CD4-positive, alpha-beta T cell treated with Interleukin-17A for 4 hours (primary cell): ENCODE results near the gene TUBA4A.
A peak's percentile ranks its signal among the peaks of the same experiment; 100 is the strongest.
"Not testable (repeated sequence)": the region's sequence is repeated elsewhere in the genome, so short reads cannot be mapped to it uniquely, and the experiment has no call there.

Experiments used
- DNase-seq: peaks from one replicate; pipeline ENCODE4 v3.0.0-alpha.2; 2020; ENCODE audit warnings: mixed read lengths

Gene TUBA4A

DNA sequence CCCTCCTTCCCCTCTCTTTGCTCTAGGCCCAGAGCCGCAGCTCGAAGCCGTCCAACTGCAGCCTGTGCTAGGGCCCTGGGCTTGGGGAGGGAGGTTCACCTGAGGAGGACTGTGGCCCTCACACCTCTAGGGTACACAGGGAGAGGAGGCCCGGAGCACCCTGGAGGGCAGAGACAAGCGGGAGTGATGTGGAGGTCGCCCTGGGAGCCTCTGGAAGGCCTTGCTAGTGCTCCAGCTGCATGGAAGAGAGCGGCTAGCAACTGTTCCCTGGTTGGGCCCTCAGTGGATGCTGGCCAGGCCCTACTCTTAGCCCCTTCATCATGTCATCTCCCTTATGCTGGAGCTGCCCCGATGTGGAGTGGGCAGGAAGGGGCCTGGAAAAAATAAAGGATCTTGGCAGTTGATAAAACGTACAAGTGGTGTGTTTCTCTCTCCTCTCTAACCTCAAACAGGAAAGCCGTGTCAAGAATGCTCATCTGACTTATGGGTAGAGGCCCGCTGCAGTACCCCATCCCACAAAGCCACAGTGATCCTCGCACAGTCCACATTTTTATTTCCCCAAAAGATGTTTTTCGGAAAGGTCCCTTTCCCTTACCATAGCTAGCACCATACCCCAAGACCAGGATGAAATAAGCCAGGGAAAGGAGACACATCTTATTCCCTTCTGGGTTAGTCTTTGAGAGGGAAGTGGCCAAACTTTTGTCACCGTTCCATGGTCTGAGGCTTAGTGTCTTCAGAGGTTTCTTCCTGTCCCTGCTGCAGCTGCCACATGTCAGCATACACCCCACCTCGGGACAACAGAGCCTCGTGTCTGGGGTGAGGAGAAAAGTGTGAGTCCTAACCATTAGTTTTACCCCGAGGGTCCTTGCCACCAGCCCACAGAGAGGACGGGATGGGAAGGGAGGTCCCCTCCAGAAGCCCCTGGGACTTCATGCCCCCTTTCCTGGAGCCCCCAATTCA lies 44.2 kb downstream of the TUBA4A start:
- DNase-seq, result no peak

DNA sequence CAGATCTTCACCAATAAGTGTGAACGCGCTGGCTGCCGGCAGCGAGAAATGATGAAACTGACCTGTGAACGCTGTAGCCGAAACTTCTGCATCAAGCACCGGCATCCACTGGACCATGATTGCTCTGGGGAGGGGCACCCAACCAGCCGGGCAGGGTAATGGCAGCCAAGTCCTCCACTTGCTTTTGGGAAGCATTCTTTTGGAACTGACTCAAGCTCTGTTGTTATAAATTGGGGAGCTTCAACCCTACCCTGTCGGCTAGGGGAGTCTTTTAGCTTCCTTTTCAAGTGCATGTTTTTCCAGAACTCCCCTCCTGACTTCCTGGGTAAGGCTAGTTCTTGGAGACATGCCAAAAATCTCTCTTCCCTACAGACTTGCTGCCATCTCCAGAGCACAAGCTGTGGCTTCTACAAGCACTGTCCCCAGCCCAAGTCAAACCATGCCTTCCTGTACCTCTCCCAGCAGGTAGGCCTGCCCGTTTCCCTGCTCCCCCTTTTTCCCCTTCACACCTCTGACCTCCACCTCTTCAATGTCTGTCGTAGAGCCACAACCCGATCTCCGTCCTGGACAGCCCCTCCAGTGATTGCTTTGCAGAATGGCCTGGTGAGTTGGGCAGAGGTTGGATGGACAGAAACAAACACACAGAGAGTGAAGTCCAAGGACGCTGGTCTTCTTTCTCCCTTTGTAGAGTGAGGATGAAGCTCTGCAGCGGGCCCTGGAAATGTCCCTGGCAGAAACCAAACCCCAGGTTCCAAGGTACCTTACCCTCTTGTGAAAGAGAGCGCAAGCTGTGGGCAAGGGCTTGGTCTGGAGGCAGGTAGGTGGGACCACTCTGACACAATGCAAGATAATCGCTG lies 45.6 kb downstream of the TUBA4A start:
- DNase-seq, result no peak

DNA sequence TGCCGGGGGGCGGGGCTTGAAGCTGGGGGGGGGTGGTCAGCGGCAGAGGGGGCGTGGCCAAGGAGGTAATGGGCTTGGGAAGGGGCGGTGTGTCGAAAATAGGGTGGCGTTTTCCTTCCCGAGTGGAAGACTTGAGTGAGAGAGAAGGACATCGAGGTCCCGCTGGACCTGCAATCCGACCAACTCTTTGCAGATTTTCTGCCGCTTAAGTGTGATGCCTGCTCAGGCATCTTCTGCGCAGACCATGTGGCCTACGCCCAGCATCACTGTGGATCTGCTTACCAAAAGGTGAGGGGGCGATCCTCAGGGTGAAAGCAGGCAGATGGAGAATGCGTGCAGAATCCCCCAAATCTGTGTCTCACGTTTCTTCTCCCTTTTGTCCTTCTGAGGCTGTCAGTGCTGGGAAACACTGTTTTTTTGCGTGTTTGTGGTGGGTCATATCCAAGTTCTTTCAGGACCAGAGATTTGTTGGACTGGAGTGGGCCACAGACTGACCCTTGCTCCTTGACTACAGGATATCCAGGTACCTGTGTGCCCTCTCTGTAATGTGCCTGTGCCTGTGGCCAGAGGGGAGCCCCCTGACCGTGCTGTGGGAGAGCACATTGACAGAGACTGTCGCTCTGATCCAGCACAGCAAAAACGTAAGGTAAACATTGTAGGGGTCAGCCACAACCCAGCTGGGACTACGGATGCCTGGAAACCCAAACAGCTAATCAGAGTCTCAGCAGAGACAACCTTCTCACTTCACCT lies 46.4 kb downstream of the TUBA4A start:
- no peak for DNase-seq

DNA sequence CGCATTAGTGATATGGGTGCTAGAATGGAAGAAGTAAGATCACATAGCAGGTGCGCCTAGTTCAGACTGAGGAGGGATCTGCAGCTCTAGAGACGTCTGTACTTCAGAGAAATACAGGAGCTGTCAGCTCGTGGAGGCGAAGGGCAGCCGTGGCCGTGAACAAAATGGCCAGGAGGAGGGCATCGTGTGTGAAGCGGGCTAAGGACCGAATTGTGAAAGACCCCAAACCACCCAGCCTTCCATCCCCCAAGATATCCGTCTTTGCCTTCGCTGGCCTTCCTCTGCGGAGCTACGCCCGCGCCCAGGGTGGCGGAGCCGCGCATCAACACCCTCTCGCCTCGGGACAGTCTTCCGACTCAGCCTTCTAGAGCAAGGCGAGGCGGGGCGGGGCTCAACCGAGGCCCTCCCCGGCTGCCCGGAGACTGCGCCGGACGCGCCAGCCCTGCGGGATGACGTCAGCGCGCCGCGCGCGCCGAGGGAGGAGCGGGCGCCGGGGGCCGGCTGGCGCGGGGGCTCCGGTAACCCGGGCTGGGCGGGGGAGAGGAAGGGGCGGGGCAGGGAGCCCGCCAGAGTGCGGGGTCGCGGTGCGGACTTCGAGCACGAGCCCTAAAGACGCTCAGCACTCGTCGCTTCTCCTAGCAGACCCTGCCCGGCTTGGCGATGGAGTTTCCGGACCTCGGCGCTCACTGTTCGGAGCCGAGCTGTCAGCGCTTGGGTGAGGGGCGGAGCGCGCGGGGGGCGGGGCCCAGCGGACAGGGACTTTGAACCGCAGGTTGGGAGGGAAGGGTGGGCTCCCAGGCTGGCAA lies 47.2 kb downstream of the TUBA4A start, which contains the start of gene ZFAND2B:
ZFAND2B (plus strand) TSS at position 455 of the 806 bp plus-strand sequence; CDS start at position 661, 206 bp downstream.
- peak; percentile 97 for DNase-seq

GRCh38 chr2:219205981-219206327 lies 47.8 kb downstream of the TUBA4A start:
- no peak for DNase-seq

DNA sequence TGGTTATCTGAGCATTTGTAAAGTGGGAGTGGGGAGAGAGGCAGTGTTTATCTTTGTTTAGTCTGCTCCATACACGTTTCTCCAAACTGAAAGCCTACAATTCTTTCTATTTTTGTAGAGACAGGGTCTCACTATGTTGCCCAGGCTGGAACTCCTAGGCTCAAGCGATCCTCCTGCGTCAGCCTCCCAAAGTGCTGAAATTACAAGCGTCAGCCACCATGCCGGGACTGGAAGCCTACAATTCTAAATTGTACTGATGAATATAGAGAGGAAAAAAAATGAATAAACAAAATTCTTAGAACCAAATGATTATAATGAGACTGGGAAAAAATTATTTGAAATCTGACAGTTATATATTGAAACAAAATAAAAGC lies 48.6 kb downstream of the TUBA4A start:
- DNase-seq, result no peak

GRCh38 chr2:219204425-219205164 lies 49.1 kb downstream of the TUBA4A start:
- DNase-seq, result no peak

DNA sequence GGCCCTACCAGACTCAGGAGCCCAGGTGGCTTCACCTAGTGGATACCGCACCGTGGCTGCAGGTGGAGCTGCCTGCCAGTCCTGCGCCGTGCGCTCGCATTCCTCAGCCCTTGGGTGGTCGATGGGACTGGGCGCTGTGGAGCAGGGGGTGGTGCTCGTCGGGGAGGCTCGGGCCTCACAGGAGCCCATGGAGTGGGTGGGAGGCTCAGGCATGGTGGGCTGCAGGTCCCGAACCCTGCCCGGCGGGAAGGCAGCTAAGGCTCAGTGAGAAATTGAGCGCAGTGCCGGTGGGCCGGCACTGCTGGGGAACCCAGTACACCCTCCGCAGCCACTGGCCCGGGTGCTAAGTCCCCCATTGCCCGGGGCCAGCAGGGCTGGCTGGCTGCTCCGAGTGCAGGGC lies 52.4 kb downstream of the TUBA4A start:
- DNase-seq, result not testable (repeated sequence)

DNA sequence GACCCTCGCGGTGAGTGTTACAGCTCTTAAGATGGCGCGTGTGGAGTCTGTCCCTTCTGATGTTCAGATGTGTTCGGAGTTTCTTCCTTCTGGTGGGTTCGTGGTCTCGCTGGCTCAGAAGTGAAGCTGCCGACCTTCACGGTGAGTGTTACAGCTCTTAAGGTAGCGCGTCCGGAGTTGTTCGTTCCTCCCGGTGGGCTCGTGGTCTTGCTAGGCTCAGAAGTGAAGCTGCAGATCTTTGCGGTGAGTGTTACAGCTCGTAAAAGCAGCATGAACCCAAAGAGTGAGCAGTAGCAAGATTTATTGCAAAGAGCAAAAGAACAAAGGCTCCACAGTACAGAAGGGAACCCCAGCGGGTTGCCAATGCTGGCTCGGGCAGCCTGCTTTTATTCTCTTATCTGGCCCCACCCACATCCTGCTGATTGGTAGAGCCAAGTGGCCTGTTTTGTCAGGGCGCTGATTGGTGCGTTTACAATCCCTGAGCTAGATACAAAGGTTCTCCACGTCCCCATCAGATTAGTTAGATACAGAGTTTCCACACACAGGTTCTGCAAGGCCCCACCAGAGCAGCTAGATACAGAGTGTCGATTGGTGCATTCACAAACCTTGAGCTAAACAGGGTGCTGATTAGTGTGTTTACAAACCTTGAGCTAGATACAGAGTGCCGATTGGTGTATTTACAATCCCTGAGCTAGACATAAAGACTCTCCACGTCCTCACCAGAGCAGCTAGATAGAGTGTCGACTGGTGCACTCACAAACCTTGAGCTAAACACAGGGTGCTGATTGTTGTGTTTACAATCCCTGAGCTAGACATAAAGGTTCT lies 53.0 kb downstream of the TUBA4A start:
- not testable (repeated sequence) for DNase-seq
